Esophagus squamous epithelium (tissue), 5 donors: ENCODE data around the gene KMT5C. TPM values are rescaled to one million over a fixed set of nuclear protein-coding genes. Genes with fewer than 3 reads are reported as not detected.

Source experiments
- DNase-seq: peaks from one replicate; lab custom pipeline; 2025; lab: John Stamatoyannopoulos, UW
- H3K27ac ChIP-seq, 4 donors: fragments of 200-600 bp; sonication (generic); one replicate each; pipeline ENCODE4 v1.5.1; 2016 to 2019; ENCODE audit warnings: mild to moderate bottlenecking in 1 of 4
- H3K27me3 ChIP-seq, 4 donors: fragments of 200-600 bp; sonication (generic); 1 replicate in 3 of 4; 2 replicates in 1 of 4; pipeline versions ENCODE4 v1.5.1 to v1.6.0; 2017 to 2021; ENCODE audit warnings: antibody characterized with exemption in 1 of 4
- H3K36me3 ChIP-seq, 3 donors: fragments of 200-600 bp; sonication (generic); one replicate each; pipeline ENCODE4 v1.5.1; 2016 to 2019
- H3K4me1 ChIP-seq, 3 donors: fragments of 200-600 bp; sonication (generic); one replicate each; pipeline ENCODE4 v1.5.1; 2017 to 2019
- H3K4me3 ChIP-seq, 4 donors: fragments of 200-600 bp; sonication (generic); 1 replicate in 3 of 4; 2 replicates in 1 of 4; pipeline ENCODE4 v1.5.1; 2016 to 2019; ENCODE audit warnings: mild to moderate bottlenecking in 2 of 4, moderate library complexity in 1 of 4
- H3K9me3 ChIP-seq, 3 donors: fragments of 200-600 bp; sonication (generic); one replicate each; pipeline ENCODE4 v1.5.1; 2016 to 2019
- CTCF ChIP-seq, 6 experiments: fragments of 450-650 bp in 4 of 6; fragments of 200-600 bp in 2 of 6; sonication (generic) in 2 of 6; IDR thresholded peaks; one replicate each; pipeline ENCODE4 v1.5.1; 2016 to 2019; ENCODE audit warnings: antibody characterized with exemption in 6 of 6, mild to moderate bottlenecking in 4 of 6, moderate library complexity in 4 of 6
- POLR2A ChIP-seq, 4 donors: fragments of 450-650 bp; IDR thresholded peaks; one replicate each; pipeline ENCODE4 v1.6.1; 2017; ENCODE audit warnings: antibody characterized with exemption in 4 of 4, mild to moderate bottlenecking in 4 of 4, moderate library complexity in 3 of 4
- WGBS, 2 donors: methylation state at CpG; one replicate each; pipeline ENCODE4 v1.1.5; 2018; 5-methylcytosine and 5-hydroxymethylcytosine counted together
- intact Hi-C: fragments of 100-400 bp; cut with DNase I; formaldehyde crosslinking; loops from one replicate; pipeline ENCODE4 v1.15.0; 2022
- total RNA-seq, 4 donors: library from RNA; depleted of rRNA; stranded (reverse); fragments of >200 nt; gene quantifications; one replicate each; pipeline ENCODE4 v1.1.0, GENCODE V29; 2016
- donor health status: DM: yes; HTN: yes; CAD: no.

Gene KMT5C
- total RNA-seq, 4 donors from 2014 or later = 5.3 to 9.9 (median 8.2) TPM

- no peak for TF ChIP-seq POLR2A (IDR thresholded peaks at IDR 0.05)
- no peak for TF ChIP-seq CTCF (IDR thresholded peaks at IDR 0.05)
- Histone ChIP-seq H3K4me1 (peaks cover 9 to 11% (median 10%) of the 10 kb centered on the region in 3 donors), H3K27ac (no peak overlapping the region), H3K36me3 (peaks cover 0 to 8% (median 0%) of the 10 kb centered on the region in 3 donors), H3K4me3 (no peak overlapping the region), H3K9me3 (no peaks in the 10 kb centered on the region), H3K27me3 (no peaks in the 10 kb centered on the region)
- intact Hi-C loops = loop anchor here (10.0 kb wide), 1 partner anchor 70 kb away; the partner anchor contains the start of genes IL11 and TMEM190
- WGBS, 2 donors = 80% methylated on average over 9 of the region's 14 CpGs; no CpG with 5 or more reads in 1 of the 2 donors
- DNase-seq = no peak
Observed at GRCh38 chr19:55304980-55305379, 34.7 kb upstream of the KMT5C start.

- Histone ChIP-seq H3K4me1 (peaks cover 9 to 11% (median 10%) of the 10 kb centered on the region in 3 donors), H3K27ac (no peak overlapping the region), H3K4me3 (no peak overlapping the region), H3K9me3 (no peaks in the 10 kb centered on the region), H3K36me3 (peaks cover 0 to 8% (median 0%) of the 10 kb centered on the region in 3 donors), H3K27me3 (no peaks in the 10 kb centered on the region)
- no peak for TF ChIP-seq POLR2A (IDR thresholded peaks at IDR 0.05)
- no peak for TF ChIP-seq CTCF (IDR thresholded peaks at IDR 0.05)
- no peak for DNase-seq
- intact Hi-C loops = loop anchor here (10.0 kb wide), 1 partner anchor 69 kb away; the partner anchor contains the start of genes IL11 and TMEM190
- 56 to 78% methylated on average over 5 to 7 of the region's 9 CpGs for WGBS, 2 donors
Observed at GRCh38 chr19:55305491-55305890, 34.2 kb upstream of the KMT5C start.

GRCh38 chr19:55305983-55306562 lies 33.6 kb upstream of the KMT5C start:
- intact Hi-C loops = loop anchor here (10.0 kb wide), 1 partner anchor 69 kb away; the partner anchor contains the start of genes IL11 and TMEM190
- TF ChIP-seq POLR2A (IDR thresholded peaks at IDR 0.05) (no peak), CTCF (IDR thresholded peaks at IDR 0.05) (no peak)
- Histone ChIP-seq H3K27ac (no peak overlapping the region), H3K36me3 (peaks cover 0 to 8% (median 0%) of the 10 kb centered on the region in 3 donors), H3K4me1 (peaks cover 9 to 11% (median 10%) of the 10 kb centered on the region in 3 donors), H3K4me3 (no peak overlapping the region), H3K27me3 (no peaks in the 10 kb centered on the region), H3K9me3 (no peaks in the 10 kb centered on the region)
- DNase-seq = no peak
- WGBS, 2 donors = 86 to 90% methylated on average over 6 to 16 of the region's 17 CpGs

- H3K27me3 ChIP-seq = no peaks in the 10 kb centered on the region
- DNase-seq = no peak
- no peak for TF ChIP-seq POLR2A (IDR thresholded peaks at IDR 0.05)
- TF ChIP-seq CTCF (IDR thresholded peaks at IDR 0.05) = no peak
- H3K4me3 ChIP-seq = no peak overlapping the region
- peaks cover 5 to 6% (median 5%) of the 10 kb centered on the region in 3 donors for H3K4me1 ChIP-seq
- peaks cover 0 to 8% (median 0%) of the 10 kb centered on the region in 3 donors for H3K36me3 ChIP-seq
- H3K9me3 ChIP-seq = no peaks in the 10 kb centered on the region
- 42 to 69% methylated on average over 2 to 3 of the region's 3 CpGs for WGBS, 2 donors
- no peak overlapping the region for H3K27ac ChIP-seq
- intact Hi-C loops = loop anchor here (10.0 kb wide), 1 partner anchor 68 kb away; the partner anchor contains the start of genes IL11 and TMEM190
Observed at GRCh38 chr19:55306712-55307111, 33.0 kb upstream of the KMT5C start.

- no peak for DNase-seq
- 83 to 87% methylated on average over 9 to 10 of the region's 11 CpGs for WGBS, 2 donors
- Histone ChIP-seq H3K9me3 (no peaks in the 10 kb centered on the region), H3K27me3 (no peaks in the 10 kb centered on the region), H3K36me3 (peaks cover 0 to 8% (median 0%) of the 10 kb centered on the region in 3 donors), H3K4me3 (no peak overlapping the region), H3K27ac (no peak overlapping the region), H3K4me1 (no peaks in the 10 kb centered on the region)
- TF ChIP-seq CTCF (IDR thresholded peaks at IDR 0.05) = no peak
- no peak for TF ChIP-seq POLR2A (IDR thresholded peaks at IDR 0.05)
- intact Hi-C loops = loop anchor here (10.0 kb wide), 1 partner anchor 67 kb away; the partner anchor contains the start of genes IL11 and TMEM190
Observed at GRCh38 chr19:55308281-55308680, 31.4 kb upstream of the KMT5C start.
